Upper lobe of left lung (tissue), 6 donors: Measurements from ENCODE around the gene NHS. TPM values are rescaled to one million over a fixed set of nuclear protein-coding genes. Genes with fewer than 3 reads are reported as not detected.

Experiments used
- ATAC-seq, 2 donors: fragments of 200-7000 bp; cut with Tn5 transposase; one replicate each; pipeline ENCODE4 v1.9.1; 2022; ENCODE audit warnings: mild to moderate bottlenecking in 2 of 2, moderate library complexity in 2 of 2; ENCODE audit not compliant: low FRiP score in 2 of 2
- DNase-seq, 2 donors: peaks; one replicate each; pipeline ENCODE4 v3.0.0-alpha.2; 2019 to 2020
- H3K27ac ChIP-seq, 4 donors: fragments of 200-600 bp; sonication (generic); one replicate each; pipeline ENCODE4 v1.5.1; 2016 to 2019
- H3K27me3 ChIP-seq, 4 donors: fragments of 200-600 bp; sonication (generic); one replicate each; pipeline ENCODE4 v1.5.1; 2017 to 2019
- H3K36me3 ChIP-seq, 4 donors: fragments of 200-600 bp; sonication (generic); one replicate each; pipeline ENCODE4 v1.5.1; 2016 to 2019
- H3K4me1 ChIP-seq, 4 donors: fragments of 200-600 bp; sonication (generic); one replicate each; pipeline ENCODE4 v1.5.1; 2018 to 2019
- H3K4me3 ChIP-seq, 4 donors: fragments of 200-600 bp; sonication (generic); one replicate each; pipeline ENCODE4 v1.5.1; 2017 to 2019; ENCODE audit warnings: mild to moderate bottlenecking in 2 of 4, moderate library complexity in 1 of 4
- H3K9me3 ChIP-seq, 4 donors: fragments of 200-600 bp; sonication (generic); one replicate each; pipeline ENCODE4 v1.5.1; 2018 to 2019
- CTCF ChIP-seq, 6 experiments: fragments of 450-650 bp in 4 of 6; fragments of 200-600 bp in 2 of 6; sonication (generic) in 2 of 6; IDR thresholded peaks; one replicate each; pipeline ENCODE4 v1.5.1; 2016 to 2019; ENCODE audit warnings: antibody characterized with exemption in 6 of 6
- EP300 ChIP-seq, 4 donors: sonication (generic); formaldehyde crosslinking; IDR thresholded peaks; one replicate each; pipeline ENCODE4 v1.5.1; 2017; ENCODE audit warnings: antibody characterized with exemption in 4 of 4, control low read depth in 2 of 4
- POLR2A ChIP-seq, 4 donors: fragments of 450-650 bp; IDR thresholded peaks; one replicate each; pipeline ENCODE4 v1.5.1; 2016 to 2017; ENCODE audit warnings: antibody characterized with exemption in 4 of 4, mild to moderate bottlenecking in 2 of 4
- POLR2AphosphoS5 ChIP-seq, 2 donors: sonication (generic); formaldehyde crosslinking; IDR thresholded peaks; one replicate each; pipeline ENCODE4 v1.5.1; 2017; ENCODE audit warnings: antibody characterized with exemption in 2 of 2
- WGBS, 2 donors: methylation state at CpG; one replicate each; pipeline ENCODE4 v1.1.5; 2017 to 2018; 5-methylcytosine and 5-hydroxymethylcytosine counted together
- total RNA-seq, 6 donors: library from RNA; depleted of rRNA in 4 of 6; stranded (reverse); fragments of >200 nt in 4 of 6; gene quantifications; one replicate each; pipeline versions ENCODE4 v1.1.0 to v1.2.1, GENCODE V29; 2016 to 2021
- donor health status: DM: no; HTN: no; CAD: no; lungs with moderate emphysema.
- donor health status: DM: no; HTN: yes; CAD: no; lungs with severe emphysema.

The NHS gene
- total RNA-seq, 6 donors from 2014 or later: 0.46 to 6.3 (median 2.4) TPM

GRCh38 chrX:17710871-17711301, 335.9 kb downstream of the NHS start:
- Histone ChIP-seq H3K36me3 (no peaks in the 10 kb centered on the region), H3K27me3 (no peaks in the 10 kb centered on the region), H3K4me1 (no peaks in the 10 kb centered on the region), H3K27ac (no peak overlapping the region), H3K9me3 (no peaks in the 10 kb centered on the region), H3K4me3 (no peak overlapping the region)
- WGBS, 2 donors: 71% methylated on average over 1 of the region's 1 CpG; no CpG with 5 or more reads in 1 of the 2 donors
- TF ChIP-seq POLR2A (IDR thresholded peaks at IDR 0.05) (no peak), CTCF (IDR thresholded peaks at IDR 0.05) (no peak), POLR2AphosphoS5 (IDR thresholded peaks at IDR 0.05) (no peak), EP300 (IDR thresholded peaks at IDR 0.05) (no peak)
- no peak for ATAC-seq
- DNase-seq: no peak

GRCh38 chrX:17713288-17713687, 338.3 kb downstream of the NHS start:
- TF ChIP-seq POLR2AphosphoS5 (IDR thresholded peaks at IDR 0.05): no peak
- TF ChIP-seq POLR2A (IDR thresholded peaks at IDR 0.05): no peak
- no peak for TF ChIP-seq CTCF (IDR thresholded peaks at IDR 0.05)
- no peak for TF ChIP-seq EP300 (IDR thresholded peaks at IDR 0.05)
- no peak overlapping the region for H3K27ac ChIP-seq
- no peak overlapping the region for H3K4me3 ChIP-seq
- H3K4me1 ChIP-seq: no peaks in the 10 kb centered on the region
- H3K9me3 ChIP-seq: no peaks in the 10 kb centered on the region
- H3K36me3 ChIP-seq: no peaks in the 10 kb centered on the region
- ATAC-seq (no peak), DNase-seq (no peak)
- H3K27me3 ChIP-seq: no peaks in the 10 kb centered on the region
- WGBS, 2 donors: 41 to 46% methylated on average over 2 of the region's 2 CpGs

- Histone ChIP-seq H3K4me3 (no peak overlapping the region), H3K27me3 (no peaks in the 10 kb centered on the region), H3K27ac (no peak overlapping the region), H3K9me3 (no peaks in the 10 kb centered on the region), H3K4me1 (no peaks in the 10 kb centered on the region), H3K36me3 (no peaks in the 10 kb centered on the region)
- TF ChIP-seq CTCF (IDR thresholded peaks at IDR 0.05): no peak
- no peak for TF ChIP-seq EP300 (IDR thresholded peaks at IDR 0.05)
- ATAC-seq: no peak
- DNase-seq: no peak
Observed at GRCh38 chrX:17718649-17719165, 343.7 kb downstream of the NHS start.

GRCh38 chrX:17719711-17720110, 344.7 kb downstream of the NHS start:
- WGBS, 2 donors: 68 to 83% methylated on average over 6 of the region's 6 CpGs
- DNase-seq: no peak
- TF ChIP-seq POLR2A (IDR thresholded peaks at IDR 0.05) (no peak), CTCF (IDR thresholded peaks at IDR 0.05) (no peak), POLR2AphosphoS5 (IDR thresholded peaks at IDR 0.05) (no peak), EP300 (IDR thresholded peaks at IDR 0.05) (no peak)
- Histone ChIP-seq H3K27me3 (no peaks in the 10 kb centered on the region), H3K27ac (no peak overlapping the region), H3K9me3 (no peaks in the 10 kb centered on the region), H3K36me3 (no peaks in the 10 kb centered on the region), H3K4me1 (no peaks in the 10 kb centered on the region), H3K4me3 (no peak overlapping the region)
- no peak for ATAC-seq

- TF ChIP-seq EP300 (IDR thresholded peaks at IDR 0.05) (no peak), POLR2AphosphoS5 (IDR thresholded peaks at IDR 0.05) (no peak), POLR2A (IDR thresholded peaks at IDR 0.05) (no peak), CTCF (IDR thresholded peaks at IDR 0.05) (no peak)
- H3K36me3 ChIP-seq: no peaks in the 10 kb centered on the region
- H3K9me3 ChIP-seq: no peaks in the 10 kb centered on the region
- no peaks in the 10 kb centered on the region for H3K27me3 ChIP-seq
- DNase-seq: no peak
- no peak overlapping the region for H3K4me3 ChIP-seq
- no peak for ATAC-seq
- H3K4me1 ChIP-seq: no peaks in the 10 kb centered on the region
- 63 to 91% methylated on average over 4 of the region's 4 CpGs for WGBS, 2 donors
- H3K27ac ChIP-seq: no peak overlapping the region
Observed at GRCh38 chrX:17721715-17722114, 346.7 kb downstream of the NHS start.
